Erythroblast (primary cell): ENCODE results near the gene GCG.

Source experiments
- GATA1 ChIP-seq: IDR thresholded peaks from 2 replicates; pipeline ENCODE4 v1.6.1; 2011; ENCODE audit warnings: low read depth, mild to moderate bottlenecking, control low read depth, low read length, moderate library complexity
- POLR2A ChIP-seq: IDR thresholded peaks from 2 replicates; pipeline ENCODE4 v1.6.1; 2011; ENCODE audit warnings: mild to moderate bottlenecking, low read length

GRCh38 chr2:162184821-162185450, 32.9 kb upstream of the GCG start:
- TF ChIP-seq POLR2A (no peak), GATA1 (no peak)
